ENCODE results near the gene SORCS2.

GRCh38 chr4:7746351-7747061, 554.2 kb downstream of the SORCS2 start:
- TF ChIP-seq, protein P1, sequence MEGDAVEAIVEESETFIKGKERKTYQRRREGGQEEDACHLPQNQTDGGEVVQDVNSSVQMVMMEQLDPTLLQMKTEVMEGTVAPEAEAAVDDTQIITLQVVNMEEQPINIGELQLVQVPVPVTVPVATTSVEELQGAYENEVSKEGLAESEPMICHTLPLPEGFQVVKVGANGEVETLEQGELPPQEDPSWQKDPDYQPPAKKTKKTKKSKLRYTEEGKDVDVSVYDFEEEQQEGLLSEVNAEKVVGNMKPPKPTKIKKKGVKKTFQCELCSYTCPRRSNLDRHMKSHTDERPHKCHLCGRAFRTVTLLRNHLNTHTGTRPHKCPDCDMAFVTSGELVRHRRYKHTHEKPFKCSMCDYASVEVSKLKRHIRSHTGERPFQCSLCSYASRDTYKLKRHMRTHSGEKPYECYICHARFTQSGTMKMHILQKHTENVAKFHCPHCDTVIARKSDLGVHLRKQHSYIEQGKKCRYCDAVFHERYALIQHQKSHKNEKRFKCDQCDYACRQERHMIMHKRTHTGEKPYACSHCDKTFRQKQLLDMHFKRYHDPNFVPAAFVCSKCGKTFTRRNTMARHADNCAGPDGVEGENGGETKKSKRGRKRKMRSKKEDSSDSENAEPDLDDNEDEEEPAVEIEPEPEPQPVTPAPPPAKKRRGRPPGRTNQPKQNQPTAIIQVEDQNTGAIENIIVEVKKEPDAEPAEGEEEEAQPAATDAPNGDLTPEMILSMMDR (IDR thresholded peaks at IDR 0.05), result no peak
- TF ChIP-seq POLR2A (IDR thresholded peaks at IDR 0.05) (no peak), EP300 (IDR thresholded peaks at IDR 0.05; ENCODE audit: low read depth) (no peak), POLR2AphosphoS5 (IDR thresholded peaks at IDR 0.05) (no peak)
